GM12892 (cell line): Measurements from ENCODE around the gene PEX26.

Experiments used
- POLR2A ChIP-seq: IDR thresholded peaks from 2 replicates; pipeline ENCODE4 v1.6.1; 2011; ENCODE audit warnings: low read depth, low read length, control low read depth
- POLR2AphosphoS5 ChIP-seq: IDR thresholded peaks from 2 replicates; pipeline ENCODE4 v1.6.1; 2011; ENCODE audit warnings: low read depth, low read length, control low read depth
- TAF1 ChIP-seq: IDR thresholded peaks from 2 replicates; pipeline ENCODE4 v1.6.1; 2011; ENCODE audit warnings: low read depth, mild to moderate bottlenecking, control low read depth, low read length, borderline replicate concordance

GRCh38 chr22:18064636-18065035, 13.2 kb upstream of the PEX26 start:
- TF ChIP-seq POLR2A (no peak), POLR2AphosphoS5 (no peak), TAF1 (no peak)
